ENCODE data around the gene NOX3. TPM values are rescaled to one million over a fixed set of nuclear protein-coding genes. Genes with fewer than 3 reads are reported as not detected.

NOX3 gene
- total and polyA plus RNA-seq, 9 of the 15 experiments (the other 6 are each of a cell fraction or from before 2014, with no cell fraction given): not detected

- Histone ChIP-seq H3K4me2 (ENCODE audit: insufficient read depth, low read length) (no peak overlapping the region), H3K9ac (ENCODE audit: insufficient read depth in 1 of 2, low read depth in 2 of 2, low read length in 2 of 2) (no peak overlapping the region), H3K4me3 (no peak overlapping the region), H3K9me1 (ENCODE audit: control insufficient read depth, insufficient read depth, low read length) (no peaks in the 10 kb centered on the region), H2AFZ (ENCODE audit: low read depth, low read length) (no peak overlapping the region), H3K9me3 (replicated peaks; ENCODE audit: control insufficient read depth, insufficient read depth, low read depth, low read length) (no peaks in the 10 kb centered on the region), H3K79me2 (ENCODE audit: control insufficient read depth, insufficient read depth, low read length) (no peaks in the 10 kb centered on the region), H3K27me3 (ENCODE audit: control insufficient read depth in 2 of 2, insufficient read depth in 2 of 2, low read length in 2 of 2) (peaks cover 0 to 3% of the 10 kb centered on the region in 2 experiments; a peak in 2 of 5 replicates), H3K27ac (ENCODE audit: extremely low read depth, low read depth, low read length) (no peak overlapping the region), H3K4me1 (replicated peaks in 1 of 2; ENCODE audit: control insufficient read depth in 2 of 2, insufficient read depth in 2 of 2, low read length in 2 of 2) (no peaks in the 10 kb centered on the region), H3K36me3 (ENCODE audit: control insufficient read depth, insufficient read depth, low read length) (no peaks in the 10 kb centered on the region), H4K20me1 (replicated peaks; ENCODE audit: control insufficient read depth, insufficient read depth, low read length) (no peaks in the 10 kb centered on the region)
- DNase-seq (ENCODE audit: extremely low read depth in 1 of 4, low spot score in 3 of 4) (no peak), FAIRE-seq (no peak), ATAC-seq (no peak)
- no TSS peak for BruUV-seq (replicated peaks)
- CTCF ChIA-PET (ENCODE audit: low intra/inter-chr PET ratio): no interaction called here
- 4% methylated on average over 9 of the region's 9 CpGs for WGBS (ENCODE audit: insufficient coverage, low coverage, missing lambda C conversion rate)
- no peak for TF ChIP-seq HDAC1 (IDR thresholded peaks at IDR 0.05)
- TF ChIP-seq HNRNPUL1 (IDR thresholded peaks at IDR 0.05; ENCODE audit: low read length): no peak
- TF ChIP-seq, protein P1, sequence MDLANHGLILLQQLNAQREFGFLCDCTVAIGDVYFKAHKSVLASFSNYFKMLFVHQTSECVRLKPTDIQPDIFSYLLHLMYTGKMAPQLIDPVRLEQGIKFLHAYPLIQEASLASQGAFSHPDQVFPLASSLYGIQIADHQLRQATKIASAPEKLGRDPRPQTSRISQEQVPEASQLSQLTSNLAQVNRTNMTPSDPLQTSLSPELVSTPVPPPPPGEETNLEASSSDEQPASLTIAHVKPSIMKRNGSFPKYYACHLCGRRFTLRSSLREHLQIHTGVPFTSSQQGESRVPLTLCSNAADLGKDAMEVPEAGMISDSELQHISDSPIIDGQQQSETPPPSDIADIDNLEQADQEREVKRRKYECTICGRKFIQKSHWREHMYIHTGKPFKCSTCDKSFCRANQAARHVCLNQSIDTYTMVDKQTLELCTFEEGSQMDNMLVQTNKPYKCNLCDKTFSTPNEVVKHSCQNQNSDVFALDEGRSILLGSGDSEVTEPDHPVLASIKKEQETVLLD (IDR thresholded peaks at IDR 0.05): no peak
- no peak for TF ChIP-seq MTA2 (IDR thresholded peaks at IDR 0.05; ENCODE audit: low read depth)
- no peak for TF ChIP-seq POLR3A (IDR thresholded peaks at IDR 0.05; ENCODE audit: borderline replicate concordance, extremely low read depth, insufficient read depth, insufficient read length)
- no peak for TF ChIP-seq TFAP4 (CRISPR knock-in tag; IDR thresholded peaks at IDR 0.05; ENCODE audit: borderline replicate concordance)
- TF ChIP-seq MYBL2 (IDR thresholded peaks at IDR 0.05; ENCODE audit: low read depth): no peak
- TF ChIP-seq MYBL2 (CRISPR knock-in tag; IDR thresholded peaks at IDR 0.05; ENCODE audit: borderline replicate concordance): no peak
- POLR2A ChIA-PET: no interaction called here
- intact Hi-C loops (cut with micrococcal nuclease) (no loop called here), in situ Hi-C loops (cut with MboI) (no loop called here)
Observed at GRCh38 chr6:155444120-155444917, 11.3 kb downstream of the NOX3 start.

Measured in K562 (cell line).